ENCODE data around the gene FLT1.

FLT1 gene

GRCh38 chr13:28494778-28495537 lies at the start of gene FLT1:
TSS of gene FLT1 (minus strand) at chr13:28495128. CDS start at chr13:28494843, 285 bp downstream.
- DNase-seq, result no peak

GRCh38 chr13:28544026-28544425 lies 49.1 kb upstream of the FLT1 start:
- DNase-seq, result no peak

GRCh38 chr13:28542804-28543203 lies 47.9 kb upstream of the FLT1 start:
- DNase-seq, result no peak

- DNase-seq, result no peak
Observed at GRCh38 chr13:28541966-28542365, 47.0 kb upstream of the FLT1 start.

- no peak for DNase-seq
Observed at GRCh38 chr13:28540612-28541011, 45.7 kb upstream of the FLT1 start.

GRCh38 chr13:28539625-28540286 lies 44.8 kb upstream of the FLT1 start:
- no peak for DNase-seq

GRCh38 chr13:28538932-28539331 lies 44.0 kb upstream of the FLT1 start:
- DNase-seq, result no peak

GRCh38 chr13:28537171-28537570 lies 42.2 kb upstream of the FLT1 start:
- DNase-seq, result no peak

GRCh38 chr13:28536371-28536770 lies 41.4 kb upstream of the FLT1 start:
- DNase-seq, result no peak

- no peak for DNase-seq
Observed at GRCh38 chr13:28535734-28536133, 40.8 kb upstream of the FLT1 start.

- no peak for DNase-seq
Observed at GRCh38 chr13:28534801-28535200, 39.9 kb upstream of the FLT1 start.

GRCh38 chr13:28534210-28534609 lies 39.3 kb upstream of the FLT1 start:
- DNase-seq, result no peak

GRCh38 chr13:28533441-28534166 lies 38.7 kb upstream of the FLT1 start:
- no peak for DNase-seq

GRCh38 chr13:28533125-28533436 lies 38.2 kb upstream of the FLT1 start:
- no peak for DNase-seq

- DNase-seq, result no peak
Observed at GRCh38 chr13:28532388-28533124, 37.6 kb upstream of the FLT1 start.

- DNase-seq, result no peak
Observed at GRCh38 chr13:28531845-28532387, 37.0 kb upstream of the FLT1 start.

GRCh38 chr13:28531077-28531844 lies 36.3 kb upstream of the FLT1 start:
- no peak for DNase-seq

- no peak for DNase-seq
Observed at GRCh38 chr13:28530729-28531076, 35.8 kb upstream of the FLT1 start.

- no peak for DNase-seq
Observed at GRCh38 chr13:28529836-28530235, 34.9 kb upstream of the FLT1 start.

GRCh38 chr13:28528848-28529247 lies 33.9 kb upstream of the FLT1 start:
- DNase-seq, result no peak

GRCh38 chr13:28528388-28528787 lies 33.5 kb upstream of the FLT1 start:
- no peak for DNase-seq

- DNase-seq, result no peak
Observed at GRCh38 chr13:28527629-28528028, 32.7 kb upstream of the FLT1 start.
